HepG2 (cell line): Measurements from ENCODE around the gene CDH2. TPM values are rescaled to one million over a fixed set of nuclear protein-coding genes. Genes with fewer than 3 reads are reported as not detected.

Experiments
- ATAC-seq: fragments of 200-7000 bp; cut with Tn5 transposase; 3 replicates; pipeline ENCODE4 v1.9.1; 2020; ENCODE audit warnings: mild to moderate bottlenecking, moderate library complexity
- BruUV-seq: library from RNA; stranded (reverse); fragments of 400-500 nt; replicated peaks from 2 replicates; lab custom pipeline; 2021; lab: Mats Ljungman, UMichigan
- CTCF ChIA-PET: fragments of 300-600 bp; formaldehyde crosslinking; extraction: SDS; loops from one replicate; lab custom pipeline; 2021; ENCODE audit warnings: low total read pairs, inconsistent platforms, low intra/inter-chr PET ratio; lab: Yijun Ruan, JAX
- POLR2A ChIA-PET: fragments of 350-600 bp; sonication (Branson Sonifier 250); formaldehyde crosslinking; loops from one replicate; lab custom pipeline; 2020; ENCODE audit warnings: antibody characterized with exemption, inconsistent platforms; lab: Yijun Ruan, JAX
- DNase-seq: peaks from one replicate; pipeline ENCODE4 v3.0.0-alpha.2; 2015; ENCODE audit warnings: low spot score
- FAIRE-seq: peaks from 3 replicates; lab custom pipeline; 2011; peaks lifted over from hg19 to GRCh38; lab: Jason Lieb, UNC
- H2AFZ ChIP-seq: one replicate; pipeline ENCODE4 v1.6.1; 2011; ENCODE audit warnings: low read length, inconsistent platforms
- H3K27ac ChIP-seq: fragments of 300-600 bp; 3 replicates; pipeline ENCODE4 v1.8.0; 2011; ENCODE audit warnings: mixed run types, mild to moderate bottlenecking, mixed read lengths, low read length, inconsistent platforms; ENCODE audit not compliant: insufficient read depth; ENCODE audit errors: extremely low read length
- H3K27me3 ChIP-seq, 2 experiments: fragments of 200-600 bp in 1 of 2; 2 replicates in 1 of 2; 3 replicates in 1 of 2; pipeline versions ENCODE4 v1.6.0 to v1.8.0; 2011; ENCODE audit warnings: low read length in 2 of 2, mild to moderate bottlenecking in 2 of 2, moderate library complexity in 2 of 2, inconsistent platforms in 1 of 2; ENCODE audit not compliant: insufficient read depth in 2 of 2, control insufficient read depth in 1 of 2
- H3K36me3 ChIP-seq, 2 experiments: fragments of 200-600 bp in 1 of 2; replicated peaks in 1 of 2; 2 replicates in 1 of 2; 3 replicates in 1 of 2; pipeline versions ENCODE4 v1.5.1 to v1.8.0; 2011; ENCODE audit warnings: low read length in 2 of 2, inconsistent platforms in 1 of 2; ENCODE audit not compliant: insufficient read depth in 2 of 2, control insufficient read depth in 1 of 2
- H3K4me1 ChIP-seq: 2 replicates; pipeline ENCODE4 v1.5.1; 2012; ENCODE audit warnings: low read length, inconsistent platforms; ENCODE audit not compliant: insufficient read depth
- H3K4me2 ChIP-seq: 2 replicates; pipeline ENCODE4 v1.6.0; 2011; ENCODE audit warnings: low read depth, low read length, inconsistent platforms
- H3K4me3 ChIP-seq, 3 experiments: fragments of 200-600 bp in 1 of 3; sonication (generic), shearing (Covaris generic) in 1 of 3; replicated peaks in 1 of 3; 2 replicates each; pipeline ENCODE4 v1.5.1; 2011 to 2016; ENCODE audit warnings: low read length in 3 of 3, inconsistent platforms in 2 of 3, low read depth in 2 of 3, mild to moderate bottlenecking in 2 of 3, control low read depth in 1 of 3, mixed read lengths in 1 of 3; ENCODE audit not compliant: insufficient read depth in 1 of 3
- H3K79me2 ChIP-seq: one replicate; pipeline ENCODE4 v1.6.1; 2011; ENCODE audit warnings: low read length, inconsistent platforms; ENCODE audit not compliant: insufficient read depth
- H3K9ac ChIP-seq: 2 replicates; pipeline ENCODE4 v1.6.0; 2011; ENCODE audit warnings: mild to moderate bottlenecking, low read depth, low read length, inconsistent platforms; ENCODE audit not compliant: insufficient read depth
- H3K9me3 ChIP-seq: 2 replicates; pipeline ENCODE4 v1.5.1; 2012; ENCODE audit warnings: mild to moderate bottlenecking, low read length
- H4K20me1 ChIP-seq: 2 replicates; pipeline ENCODE4 v1.6.0; 2011; ENCODE audit warnings: inconsistent platforms, mild to moderate bottlenecking, low read length, moderate library complexity; ENCODE audit not compliant: insufficient read depth
- ARNT ChIP-seq: fragments of 450-650 bp; IDR thresholded peaks from 2 replicates; pipeline ENCODE4 v1.6.1; 2017
- ARNTL ChIP-seq: sonication (generic); formaldehyde crosslinking; IDR thresholded peaks from 2 replicates; pipeline ENCODE4 v1.4.0; 2020; ENCODE audit warnings: mild to moderate bottlenecking, missing genetic modification reagents
- DDIT3 ChIP-seq: sonication (generic); formaldehyde crosslinking; IDR thresholded peaks from 2 replicates; pipeline ENCODE4 v1.4.0; 2020; ENCODE audit warnings: mild to moderate bottlenecking, missing genetic modification reagents
- ETV5 ChIP-seq: IDR thresholded peaks from 2 replicates; pipeline ENCODE4 v1.6.1; 2018; ENCODE audit warnings: missing biosample characterization, missing genetic modification reagents, inconsistent platforms, borderline replicate concordance
- KDM2A ChIP-seq: sonication (generic); formaldehyde crosslinking; IDR thresholded peaks from 2 replicates; pipeline ENCODE4 v1.4.0; 2020; ENCODE audit warnings: low read depth, missing genetic modification reagents, borderline replicate concordance
- MEIS2 ChIP-seq: sonication (generic); formaldehyde crosslinking; IDR thresholded peaks from 2 replicates; pipeline ENCODE4 v1.9.0; 2021; ENCODE audit warnings: mild to moderate bottlenecking, missing genetic modification reagents
- PAXIP1 ChIP-seq: sonication (generic); formaldehyde crosslinking; conservative IDR thresholded peaks from 2 replicates; pipeline ENCODE4 v1.4.0; 2020; ENCODE audit warnings: mild to moderate bottlenecking, missing genetic modification reagents, moderate library complexity
- SOX13 ChIP-seq, 3 experiments: fragments of 450-650 bp in 1 of 3; sonication (generic) in 1 of 3; formaldehyde crosslinking in 1 of 3; IDR thresholded peaks in 2 of 3; conservative IDR thresholded peaks in 1 of 3; 2 replicates each; pipeline versions ENCODE4 v1.5.0 to v1.6.1; 2016 to 2020; ENCODE audit warnings: antibody characterized with exemption in 1 of 3, mild to moderate bottlenecking in 1 of 3, missing compliant biosample characterization in 1 of 3, missing genetic modification reagents in 1 of 3, moderate library complexity in 1 of 3
- SP140L ChIP-seq: sonication (generic); formaldehyde crosslinking; IDR thresholded peaks from 2 replicates; pipeline ENCODE4 v1.4.0; 2020; ENCODE audit warnings: missing genetic modification reagents, borderline replicate concordance
- SP5 ChIP-seq: IDR thresholded peaks from 2 replicates; pipeline ENCODE4 v1.6.1; 2016; ENCODE audit warnings: low read depth, borderline replicate concordance
- ZFP91 ChIP-seq: sonication (generic); formaldehyde crosslinking; IDR thresholded peaks from 2 replicates; pipeline ENCODE4 v1.9.0; 2022; ENCODE audit warnings: missing genetic modification reagents, mild to moderate bottlenecking, borderline replicate concordance
- ZKSCAN5 ChIP-seq: sonication (generic); formaldehyde crosslinking; IDR thresholded peaks from 2 replicates; pipeline ENCODE4 v1.5.1; 2020; ENCODE audit warnings: mild to moderate bottlenecking, missing genetic modification reagents
- ZNF557 ChIP-seq: sonication (generic); formaldehyde crosslinking; IDR thresholded peaks from 2 replicates; pipeline ENCODE4 v1.4.0; 2020; ENCODE audit warnings: missing genetic modification reagents
- WGBS: methylation state at CpG from one replicate; pipeline ENCODE4 v1.1.6; 2017; ENCODE audit warnings: low lambda C conversion rate; 5-methylcytosine and 5-hydroxymethylcytosine counted together
- in situ Hi-C: cut with HindIII; loops from 2 replicates; pipeline ENCODE4 v1.10.0; 2017; ENCODE audit warnings: low pct_unique_long_range_greater_than_20kb; ENCODE audit not compliant: extremely low pct_ligation_motif_present
- intact Hi-C: fragments of 100-400 bp; cut with micrococcal nuclease; formaldehyde crosslinking; loops from one replicate; pipeline ENCODE4 v1.10.0; 2022; ENCODE audit not compliant: unreplicated experiment
- polyA plus RNA-seq, 8 experiments: library from polyadenylated mRNA; depleted of rRNA in 3 of 8; stranded (reverse) in 7 of 8; unstranded in 1 of 8; fragments of >200 nt; fragmentation: Illumina TruSeq in 4 of 8; extraction: Trizol in 4 of 8; gene quantifications; 2 replicates each; pipeline versions ENCODE4 v1.2.1 to v1.2.3, GENCODE V29; 2011 to 2016; ENCODE audit warnings: low read depth in 4 of 8, missing spikeins in 1 of 8, mixed read lengths in 1 of 8; ENCODE audit not compliant: insufficient read depth in 1 of 8
- total RNA-seq, 5 experiments: library from RNA; depleted of rRNA; stranded (reverse); fragments of >200 nt; fragmentation: Illumina TruSeq; extraction: Trizol; gene quantifications; 2 replicates each; pipeline ENCODE4 v1.2.3, GENCODE V29; 2016; ENCODE audit warnings: low read depth in 1 of 5

The CDH2 gene
- total and polyA plus RNA-seq, 2 of the 13 experiments (the other 11 are each of a cell fraction or from before 2014, with no cell fraction given), result 18.6 to 36.1 TPM

GRCh38 chr18:28071199-28071598 is 105.7 kb downstream of the CDH2 start:
- CTCF ChIA-PET, result no interaction called here
- no peak overlapping the region for H3K4me3 ChIP-seq
- no peak overlapping the region for H3K27ac ChIP-seq
- WGBS, result 90% methylated on average over 5 of the region's 5 CpGs
- no peaks in the 10 kb centered on the region for H4K20me1 ChIP-seq
- POLR2A ChIA-PET, result no interaction called here
- FAIRE-seq (no peak), ATAC-seq (no peak), DNase-seq (no peak)
- H3K9ac ChIP-seq, result no peak overlapping the region
- H3K36me3 ChIP-seq, result peaks cover 0 to 1% of the 10 kb centered on the region in 2 experiments; a peak in 1 of 5 replicates
- intact Hi-C loops, result loop anchor here (5.0 kb wide), 1 partner anchor 106 kb away; the partner anchor contains the start of gene CDH2
- in situ Hi-C loops, result no loop called here
- H3K9me3 ChIP-seq, result no peaks in the 10 kb centered on the region
- TF ChIP-seq ARNT (no peak), SP140L (no peak), DDIT3 (no peak), MEIS2 (CRISPR knock-in tag) (no peak), ZKSCAN5 (CRISPR knock-in tag) (no peak), SP5 (CRISPR knock-in tag) (no peak), ARNTL (CRISPR knock-in tag) (no peak), ZNF557 (no peak)
- peaks cover 2% of the 10 kb centered on the region for H3K79me2 ChIP-seq
- BruUV-seq, result no TSS peak
- no peak overlapping the region for H3K4me2 ChIP-seq
- peaks cover 37% of the 10 kb centered on the region for H3K4me1 ChIP-seq
- no peaks in the 10 kb centered on the region for H3K27me3 ChIP-seq
- no peak overlapping the region for H2AFZ ChIP-seq

GRCh38 chr18:28068207-28068606 is 108.7 kb downstream of the CDH2 start:
- H2AFZ ChIP-seq, result no peak overlapping the region
- no peak overlapping the region for H3K9ac ChIP-seq
- no peaks in the 10 kb centered on the region for H4K20me1 ChIP-seq
- FAIRE-seq, result no peak
- H3K4me2 ChIP-seq, result no peak overlapping the region
- H3K36me3 ChIP-seq, result peaks cover 0 to 1% of the 10 kb centered on the region in 2 experiments; a peak in 1 of 5 replicates
- WGBS, result 65% methylated on average over 2 of the region's 2 CpGs
- peaks cover 31% of the 10 kb centered on the region for H3K4me1 ChIP-seq
- no peak overlapping the region for H3K4me3 ChIP-seq
- in situ Hi-C loops, result no loop called here
- no peaks in the 10 kb centered on the region for H3K79me2 ChIP-seq
- no TSS peak for BruUV-seq
- CTCF ChIA-PET, result no interaction called here
- ATAC-seq, result no peak
- DNase-seq, result no peak
- intact Hi-C loops, result no loop called here
- POLR2A ChIA-PET, result no interaction called here
- no peak overlapping the region for H3K27ac ChIP-seq
- H3K27me3 ChIP-seq, result no peaks in the 10 kb centered on the region
- no peaks in the 10 kb centered on the region for H3K9me3 ChIP-seq
- TF ChIP-seq KDM2A (CRISPR knock-in tag) (no peak), PAXIP1 (CRISPR knock-in tag) (0 out of 2 replicates have a peak, but pooled peaks have one; percentile 15), ETV5 (CRISPR knock-in tag) (no peak), ZFP91 (no peak), SOX13 (IDR thresholded peaks at IDR 0.05) (no peak), SOX13 (CRISPR knock-in tag; conservative IDR thresholded peaks at IDR 0.05 in 1 of 2, IDR thresholded peaks at IDR 0.05 in 1 of 2) (peak in 1 of 2 experiments; percentile 16; a peak in 1 of 4 replicates)
